HEK293 (cell line): ENCODE measurements around the gene APEX1.
"Not testable (repeated sequence)": the region's sequence is repeated elsewhere in the genome, so short reads cannot be mapped to it uniquely, and the experiment has no call there.

Experiments
- CTCF ChIA-PET: fragments of 350-600 bp; formaldehyde crosslinking; extraction: SDS; loops from one replicate; lab custom pipeline; 2021; ENCODE audit warnings: antibody characterized with exemption; lab: Yijun Ruan, JAX
- POLR2A ChIA-PET: fragments of 300-600 bp; formaldehyde crosslinking; extraction: SDS; loops from one replicate; lab custom pipeline; 2020; ENCODE audit warnings: antibody characterized with exemption, inconsistent platforms; lab: Yijun Ruan, JAX
- H3K27ac ChIP-seq: fragments of 200-500 bp; sonication (Bioruptor generic); 2 replicates; pipeline ENCODE4 v1.5.1; 2014; ENCODE audit warnings: low read depth, low read length, control low read depth, inconsistent platforms; ENCODE audit errors: extremely low read depth
- H3K36me3 ChIP-seq, 2 experiments: fragments of 200-500 bp in 1 of 2; sonication (Bioruptor generic) in 1 of 2; 1 replicate in 1 of 2; 2 replicates in 1 of 2; pipeline ENCODE4 v1.5.1; 2014 to 2017; ENCODE audit warnings: inconsistent platforms in 2 of 2, low read length in 2 of 2; ENCODE audit not compliant: control insufficient read depth in 2 of 2, insufficient read depth in 1 of 2
- H3K4me1 ChIP-seq: fragments of 200-500 bp; sonication (Bioruptor generic); 2 replicates; pipeline ENCODE4 v1.5.1; 2014; ENCODE audit warnings: mild to moderate bottlenecking, low read length, inconsistent platforms; ENCODE audit not compliant: control insufficient read depth, insufficient read depth
- H3K4me3 ChIP-seq: 2 replicates; pipeline ENCODE4 v1.5.1; 2011; ENCODE audit warnings: low read depth, mild to moderate bottlenecking, control low read depth, low read length, moderate library complexity
- H3K9me3 ChIP-seq: fragments of 200-500 bp; sonication (Bioruptor generic); 2 replicates; pipeline ENCODE4 v1.5.1; 2014; ENCODE audit warnings: low read depth, low read length, inconsistent platforms; ENCODE audit not compliant: control insufficient read depth, insufficient read depth
- EGR2 ChIP-seq: fragments of 450-650 bp; formaldehyde crosslinking; IDR thresholded peaks from 2 replicates; pipeline ENCODE4 v1.5.1; 2016; ENCODE audit warnings: low read depth, missing biosample characterization, missing genetic modification characterization
- GFI1B ChIP-seq: fragments of 450-650 bp; formaldehyde crosslinking; IDR thresholded peaks from 2 replicates; pipeline ENCODE4 v1.5.1; 2016; ENCODE audit warnings: missing biosample characterization, missing genetic modification characterization
- GLIS1 ChIP-seq: fragments of 450-650 bp; formaldehyde crosslinking; IDR thresholded peaks from 2 replicates; pipeline ENCODE4 v1.5.1; 2016; ENCODE audit warnings: missing biosample characterization, missing genetic modification characterization
- GLIS2 ChIP-seq: fragments of 450-650 bp; formaldehyde crosslinking; IDR thresholded peaks from 2 replicates; pipeline ENCODE4 v1.5.1; 2016; ENCODE audit warnings: missing biosample characterization, missing genetic modification characterization
- KLF1 ChIP-seq: fragments of 450-650 bp; formaldehyde crosslinking; IDR thresholded peaks from 2 replicates; pipeline ENCODE4 v1.5.1; 2016; ENCODE audit warnings: missing biosample characterization, missing genetic modification characterization
- SP2 ChIP-seq: fragments of 450-650 bp; formaldehyde crosslinking; IDR thresholded peaks from 2 replicates; pipeline ENCODE4 v1.5.1; 2016; ENCODE audit warnings: missing biosample characterization, missing genetic modification characterization
- SP3 ChIP-seq: fragments of 450-650 bp; formaldehyde crosslinking; IDR thresholded peaks from 2 replicates; pipeline ENCODE4 v1.5.1; 2016; ENCODE audit warnings: missing biosample characterization, missing genetic modification characterization
- ZFHX2 ChIP-seq: fragments of 450-650 bp; formaldehyde crosslinking; conservative IDR thresholded peaks from 2 replicates; pipeline ENCODE4 v1.5.1; 2016; ENCODE audit warnings: missing biosample characterization, missing genetic modification characterization
- ZNF266 ChIP-seq: fragments of 450-650 bp; formaldehyde crosslinking; IDR thresholded peaks from 2 replicates; pipeline ENCODE4 v1.5.1; 2016; ENCODE audit warnings: missing biosample characterization, missing genetic modification characterization, low read depth
- ZNF274 ChIP-seq, 2 experiments: fragments of 200-500 bp in 1 of 2; fragments of 450-650 bp in 1 of 2; sonication (Bioruptor generic) in 1 of 2; formaldehyde crosslinking in 1 of 2; IDR thresholded peaks; 2 replicates each; pipeline versions ENCODE4 v1.5.1 to v1.6.1; 2014 to 2016; ENCODE audit warnings: borderline replicate concordance in 1 of 2, inconsistent platforms in 1 of 2, low read length in 1 of 2, missing biosample characterization in 1 of 2, missing genetic modification characterization in 1 of 2
- ZNF366 ChIP-seq: fragments of 450-650 bp; formaldehyde crosslinking; conservative IDR thresholded peaks from 2 replicates; pipeline ENCODE4 v1.5.1; 2016; ENCODE audit warnings: missing biosample characterization, missing genetic modification characterization
- ZNF426 ChIP-seq: fragments of 450-650 bp; formaldehyde crosslinking; IDR thresholded peaks from 2 replicates; pipeline ENCODE4 v1.5.1; 2017; ENCODE audit warnings: missing biosample characterization, missing genetic modification characterization, mild to moderate bottlenecking, inconsistent platforms, moderate library complexity
- ZNF629 ChIP-seq: fragments of 450-650 bp; formaldehyde crosslinking; IDR thresholded peaks from 2 replicates; pipeline ENCODE4 v1.5.1; 2017; ENCODE audit warnings: missing biosample characterization, missing genetic modification characterization
- ZNF792 ChIP-seq: fragments of 450-650 bp; formaldehyde crosslinking; IDR thresholded peaks from 2 replicates; pipeline ENCODE4 v1.5.1; 2016; ENCODE audit warnings: missing biosample characterization, missing genetic modification characterization
- ZXDB ChIP-seq: fragments of 450-650 bp; formaldehyde crosslinking; IDR thresholded peaks from 2 replicates; pipeline ENCODE4 v1.5.1; 2016; ENCODE audit warnings: missing biosample characterization, missing genetic modification characterization
- TF ChIP-seq, protein P1 (sequence below): fragments of 450-650 bp; formaldehyde crosslinking; IDR thresholded peaks from 2 replicates; pipeline ENCODE4 v1.5.1; 2016; ENCODE audit warnings: missing biosample characterization, missing genetic modification characterization, low read depth
- TF ChIP-seq, protein P2 (sequence below): fragments of 450-650 bp; formaldehyde crosslinking; IDR thresholded peaks from 2 replicates; pipeline ENCODE4 v1.5.1; 2016; ENCODE audit warnings: missing biosample characterization, missing genetic modification characterization
- TF ChIP-seq, protein P3 (sequence below): fragments of 450-650 bp; formaldehyde crosslinking; IDR thresholded peaks from 2 replicates; pipeline ENCODE4 v1.5.1; 2016; ENCODE audit warnings: missing biosample characterization, missing genetic modification characterization

APEX1 gene

DNA sequence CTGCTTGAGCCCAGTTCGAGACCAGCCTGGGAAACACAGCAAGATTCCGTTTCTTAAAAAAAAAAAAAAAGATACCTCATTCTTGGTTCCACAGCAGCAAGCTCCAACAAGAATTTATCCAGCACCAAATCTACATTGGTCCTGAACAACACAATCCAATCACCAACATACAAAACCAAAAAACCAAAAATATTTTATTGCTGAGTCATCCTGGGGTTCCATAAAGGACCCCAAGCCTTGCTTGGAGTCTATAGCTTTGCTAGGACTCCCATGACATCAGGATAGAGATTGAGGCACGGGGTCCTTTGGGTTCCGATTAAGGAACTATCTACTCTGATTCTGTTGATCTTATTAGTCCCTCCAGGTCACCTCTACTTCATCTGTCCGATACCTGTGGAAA, 8.1 kb upstream of the APEX1 start:
- POLR2A ChIA-PET, result no interaction called here
- Histone ChIP-seq H3K36me3 (peaks cover 55 to 76% of the 10 kb centered on the region in 2 experiments), H3K4me3 (no peak overlapping the region), H3K27ac (no peak overlapping the region), H3K4me1 (no peaks in the 10 kb centered on the region), H3K9me3 (no peaks in the 10 kb centered on the region)
- TF ChIP-seq ZNF266, result no peak
- no peak for TF ChIP-seq KLF1
- no peak for TF ChIP-seq ZNF274 (IDR thresholded peaks at IDR 0.05; ENCODE audit: low read length)
- TF ChIP-seq ZNF274 (tag by site-specific recombination; IDR thresholded peaks at IDR 0.05; ENCODE audit: borderline replicate concordance), result no peak
- TF ChIP-seq GFI1B (tag by site-specific recombination), result no peak
- CTCF ChIA-PET, result interaction anchor here (0.8 to 1.2 kb wide), 2 partner anchors 13 to 119 kb away, joined by 3 read pairs; no protein-coding TSS in a partner anchor

DNA sequence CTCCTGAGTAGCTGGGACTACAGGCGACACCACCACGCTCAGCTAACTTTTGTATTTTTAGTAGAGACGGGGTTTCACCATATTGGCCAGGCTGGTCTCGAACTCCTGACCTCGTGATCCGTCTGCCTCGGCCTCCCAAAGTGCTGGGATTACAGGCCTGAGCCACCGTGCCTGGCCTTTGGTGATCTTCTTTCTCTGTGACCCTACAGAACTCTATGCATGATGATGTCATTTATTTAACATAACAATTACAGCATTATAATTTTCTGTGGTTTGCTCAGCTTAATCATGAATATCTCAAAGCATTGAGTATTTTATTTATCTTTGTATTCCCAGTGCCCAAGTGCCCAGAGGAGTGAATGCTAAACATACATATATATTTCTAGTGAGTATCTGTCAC, 2.2 kb upstream of the APEX1 start:
- TF ChIP-seq, protein P1, sequence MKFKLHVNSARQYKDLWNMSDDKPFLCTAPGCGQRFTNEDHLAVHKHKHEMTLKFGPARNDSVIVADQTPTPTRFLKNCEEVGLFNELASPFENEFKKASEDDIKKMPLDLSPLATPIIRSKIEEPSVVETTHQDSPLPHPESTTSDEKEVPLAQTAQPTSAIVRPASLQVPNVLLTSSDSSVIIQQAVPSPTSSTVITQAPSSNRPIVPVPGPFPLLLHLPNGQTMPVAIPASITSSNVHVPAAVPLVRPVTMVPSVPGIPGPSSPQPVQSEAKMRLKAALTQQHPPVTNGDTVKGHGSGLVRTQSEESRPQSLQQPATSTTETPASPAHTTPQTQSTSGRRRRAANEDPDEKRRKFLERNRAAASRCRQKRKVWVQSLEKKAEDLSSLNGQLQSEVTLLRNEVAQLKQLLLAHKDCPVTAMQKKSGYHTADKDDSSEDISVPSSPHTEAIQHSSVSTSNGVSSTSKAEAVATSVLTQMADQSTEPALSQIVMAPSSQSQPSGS (tag by site-specific recombination), result peak; percentile 86
- H3K4me1 ChIP-seq, H3K4me3 ChIP-seq, H3K9me3 ChIP-seq, H3K27ac ChIP-seq: not testable (repeated sequence)
- POLR2A ChIA-PET, result interaction anchor here (0.8 to 1.1 kb wide), 3 partner anchors 17 to 47 kb away, joined by 3 to 8 read pairs (median 3); partner anchors contain the start of gene TEP1
- CTCF ChIA-PET, result interaction anchor here (1.1 to 1.2 kb wide), 2 partner anchors 37 to 78 kb away, joined by 3 to 4 read pairs; no protein-coding TSS in a partner anchor
- peaks cover 60 to 71% of the 10 kb centered on the region in 2 experiments for H3K36me3 ChIP-seq

DNA sequence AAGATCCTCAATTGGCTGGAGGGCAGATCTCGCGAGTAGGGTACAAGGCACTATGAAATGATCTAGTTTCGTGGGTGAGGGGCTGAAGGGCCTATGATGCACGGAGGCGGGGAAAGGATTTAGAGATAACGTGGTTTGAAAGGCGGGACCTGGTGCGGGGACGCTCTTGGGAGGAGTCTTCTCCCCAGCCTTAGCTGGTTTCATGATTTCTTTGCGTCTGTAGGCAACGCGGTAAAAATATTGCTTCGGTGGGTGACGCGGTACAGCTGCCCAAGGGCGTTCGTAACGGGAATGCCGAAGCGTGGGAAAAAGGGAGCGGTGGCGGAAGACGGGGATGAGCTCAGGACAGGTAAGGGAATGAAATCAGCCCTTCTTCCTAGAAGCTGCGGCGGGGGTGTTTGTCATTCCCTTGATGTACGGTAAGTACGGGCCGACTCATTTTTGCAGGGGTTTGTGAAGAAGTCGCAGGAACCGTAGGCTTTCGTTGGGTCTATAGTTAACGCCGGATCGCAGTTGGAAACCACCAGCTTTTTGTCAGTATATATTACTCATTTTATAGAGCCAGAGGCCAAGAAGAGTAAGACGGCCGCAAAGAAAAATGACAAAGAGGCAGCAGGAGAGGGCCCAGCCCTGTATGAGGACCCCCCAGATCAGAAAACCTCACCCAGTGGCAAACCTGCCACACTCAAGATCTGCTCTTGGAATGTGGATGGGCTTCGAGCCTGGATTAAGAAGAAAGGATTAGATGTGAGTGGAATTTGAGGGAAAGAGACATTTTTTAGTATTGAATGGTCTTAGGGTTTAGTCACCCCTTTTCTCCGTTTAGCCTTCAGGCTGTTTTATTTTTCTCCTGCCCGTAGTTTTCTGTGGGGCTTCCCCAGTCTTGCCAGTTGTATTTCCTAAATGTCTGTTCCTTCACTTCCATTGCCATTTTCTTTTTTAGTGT, 602 bp downstream of the APEX1 start:
- Histone ChIP-seq H3K36me3 (peaks cover 44 to 71% of the 10 kb centered on the region in 2 experiments), H3K27ac (peak overlapping the region; percentile 87), H3K9me3 (no peaks in the 10 kb centered on the region), H3K4me1 (peaks cover 8% of the 10 kb centered on the region), H3K4me3 (peak overlapping the region; percentile 91)
- POLR2A ChIA-PET, result interaction anchor here (0.6 to 3.0 kb wide), 16 partner anchors 12 to 229 kb away, joined by 3 to 51 read pairs (median 3); partner anchors contain the start of genes CCNB1IP1, KLHL33, PARP2 and PNP
- CTCF ChIA-PET, result interaction anchor here (0.6 to 1.3 kb wide), 8 partner anchors 11 to 533 kb away, joined by 3 to 4 read pairs (median 3); no protein-coding TSS in a partner anchor
- TF ChIP-seq ZFHX2 (tag by site-specific recombination), result peak; percentile 60; the same call in 1 of the 2 replicates
- TF ChIP-seq SP2 (tag by site-specific recombination), result peak; percentile 74
- TF ChIP-seq ZNF792 (tag by site-specific recombination), result no peak
- TF ChIP-seq, protein P2, sequence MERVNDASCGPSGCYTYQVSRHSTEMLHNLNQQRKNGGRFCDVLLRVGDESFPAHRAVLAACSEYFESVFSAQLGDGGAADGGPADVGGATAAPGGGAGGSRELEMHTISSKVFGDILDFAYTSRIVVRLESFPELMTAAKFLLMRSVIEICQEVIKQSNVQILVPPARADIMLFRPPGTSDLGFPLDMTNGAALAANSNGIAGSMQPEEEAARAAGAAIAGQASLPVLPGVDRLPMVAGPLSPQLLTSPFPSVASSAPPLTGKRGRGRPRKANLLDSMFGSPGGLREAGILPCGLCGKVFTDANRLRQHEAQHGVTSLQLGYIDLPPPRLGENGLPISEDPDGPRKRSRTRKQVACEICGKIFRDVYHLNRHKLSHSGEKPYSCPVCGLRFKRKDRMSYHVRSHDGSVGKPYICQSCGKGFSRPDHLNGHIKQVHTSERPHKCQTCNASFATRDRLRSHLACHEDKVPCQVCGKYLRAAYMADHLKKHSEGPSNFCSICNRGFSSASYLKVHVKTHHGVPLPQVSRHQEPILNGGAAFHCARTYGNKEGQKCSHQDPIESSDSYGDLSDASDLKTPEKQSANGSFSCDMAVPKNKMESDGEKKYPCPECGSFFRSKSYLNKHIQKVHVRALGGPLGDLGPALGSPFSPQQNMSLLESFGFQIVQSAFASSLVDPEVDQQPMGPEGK (tag by site-specific recombination), result peak; percentile 9
- TF ChIP-seq GLIS2 (tag by site-specific recombination), result peak; percentile 32; the same call in 1 of the 2 replicates
- TF ChIP-seq ZNF366, result peak; percentile 44
- 0 out of 2 replicates have a peak, but pooled peaks have one; percentile 62 for TF ChIP-seq ZNF629
- TF ChIP-seq ZNF426 (tag by site-specific recombination), result no peak
- peak; percentile 12 for TF ChIP-seq ZXDB (tag by site-specific recombination)
- TF ChIP-seq SP3, result peak; percentile 44
- TF ChIP-seq, protein P3, sequence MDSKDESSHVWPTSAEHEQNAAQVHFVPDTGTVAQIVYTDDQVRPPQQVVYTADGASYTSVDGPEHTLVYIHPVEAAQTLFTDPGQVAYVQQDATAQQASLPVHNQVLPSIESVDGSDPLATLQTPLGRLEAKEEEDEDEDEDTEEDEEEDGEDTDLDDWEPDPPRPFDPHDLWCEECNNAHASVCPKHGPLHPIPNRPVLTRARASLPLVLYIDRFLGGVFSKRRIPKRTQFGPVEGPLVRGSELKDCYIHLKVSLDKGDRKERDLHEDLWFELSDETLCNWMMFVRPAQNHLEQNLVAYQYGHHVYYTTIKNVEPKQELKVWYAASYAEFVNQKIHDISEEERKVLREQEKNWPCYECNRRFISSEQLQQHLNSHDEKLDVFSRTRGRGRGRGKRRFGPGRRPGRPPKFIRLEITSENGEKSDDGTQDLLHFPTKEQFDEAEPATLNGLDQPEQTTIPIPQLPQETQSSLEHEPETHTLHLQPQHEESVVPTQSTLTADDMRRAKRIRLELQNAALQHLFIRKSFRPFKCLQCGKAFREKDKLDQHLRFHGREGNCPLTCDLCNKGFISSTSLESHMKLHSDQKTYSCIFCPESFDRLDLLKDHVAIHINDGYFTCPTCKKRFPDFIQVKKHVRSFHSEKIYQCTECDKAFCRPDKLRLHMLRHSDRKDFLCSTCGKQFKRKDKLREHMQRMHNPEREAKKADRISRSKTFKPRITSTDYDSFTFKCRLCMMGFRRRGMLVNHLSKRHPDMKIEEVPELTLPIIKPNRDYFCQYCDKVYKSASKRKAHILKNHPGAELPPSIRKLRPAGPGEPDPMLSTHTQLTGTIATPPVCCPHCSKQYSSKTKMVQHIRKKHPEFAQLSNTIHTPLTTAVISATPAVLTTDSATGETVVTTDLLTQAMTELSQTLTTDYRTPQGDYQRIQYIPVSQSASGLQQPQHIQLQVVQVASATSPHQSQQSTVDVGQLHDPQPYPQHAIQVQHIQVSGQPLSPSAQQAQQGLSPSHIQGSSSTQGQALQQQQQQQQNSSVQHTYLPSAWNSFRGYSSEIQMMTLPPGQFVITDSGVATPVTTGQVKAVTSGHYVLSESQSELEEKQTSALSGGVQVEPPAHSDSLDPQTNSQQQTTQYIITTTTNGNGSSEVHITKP (tag by site-specific recombination), result peak; percentile 75
- TF ChIP-seq EGR2 (tag by site-specific recombination), result peak; percentile 61
- peak; percentile 33; the same call in 1 of the 2 replicates for TF ChIP-seq GLIS1 (tag by site-specific recombination)
